Right renal cortex interstitium (tissue), 3 donors: ENCODE results near the gene PEAK1. TPM values are rescaled to one million over a fixed set of nuclear protein-coding genes. Genes with fewer than 3 reads are reported as not detected.

Source experiments
- DNase-seq, 3 donors: peaks; one replicate each; pipeline ENCODE4 v3.0.0-alpha.2; 2013; ENCODE audit warnings: low read depth in 3 of 3, low spot score in 2 of 3
- polyA plus RNA-seq, 3 donors: library from polyadenylated mRNA; unstranded; fragments of 120-200 nt; gene quantifications; one replicate each; pipeline ENCODE4 v1.2.1, GENCODE V29; 2013; ENCODE audit not compliant: insufficient read length in 3 of 3

PEAK1 gene
- 10 to 100 TPM; 25.9 to 29.8 (median 28.8) TPM for polyA plus RNA-seq

DNA sequence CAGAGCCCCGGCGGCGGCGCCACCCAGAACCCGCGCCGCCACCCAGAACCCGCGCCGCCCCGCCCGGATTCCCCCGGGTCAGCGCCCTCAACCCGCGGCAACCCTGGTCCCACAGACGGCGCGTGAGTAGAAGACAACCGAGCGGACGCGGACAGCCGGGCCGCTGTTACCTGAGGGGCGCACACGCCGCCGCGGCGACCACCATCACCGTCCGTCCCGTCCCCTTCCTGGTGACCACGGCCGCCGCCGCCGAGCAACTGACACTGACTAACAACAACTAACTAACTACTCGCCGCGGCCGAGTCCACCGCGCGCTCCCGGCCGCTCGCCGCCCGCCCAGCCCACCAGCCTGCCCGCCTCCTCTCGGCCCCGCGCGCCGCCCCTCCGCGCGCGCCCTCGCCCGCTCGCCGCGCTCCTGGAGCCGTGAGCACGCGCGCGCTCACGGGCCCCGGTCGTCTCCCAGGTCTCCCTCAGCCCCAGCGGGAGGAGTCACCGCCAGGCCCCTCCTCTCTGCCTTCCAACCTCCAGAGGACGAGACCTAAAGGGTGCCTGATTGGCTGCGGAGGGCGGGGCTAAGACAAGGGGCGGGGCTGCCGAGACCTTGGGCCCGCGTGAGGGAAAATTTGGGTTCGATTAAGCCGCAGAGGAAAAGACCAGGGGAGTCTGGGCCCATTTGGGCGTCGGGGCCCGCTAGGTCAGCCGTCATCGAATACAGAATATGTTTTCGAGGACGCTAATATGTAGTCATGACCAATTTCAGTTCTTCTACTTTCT lies at the start of gene PEAK1:
Gene PEAK1 (minus strand): TSS at position 269 of the 774 bp plus-strand sequence. CDS start 238,178 bp downstream, outside the sequence.
- peak; percentile 91 to 99 (median 98) for DNase-seq

GRCh38 chr15:77468896-77469295 lies 49.0 kb upstream of the PEAK1 start:
- DNase-seq: no peak

DNA sequence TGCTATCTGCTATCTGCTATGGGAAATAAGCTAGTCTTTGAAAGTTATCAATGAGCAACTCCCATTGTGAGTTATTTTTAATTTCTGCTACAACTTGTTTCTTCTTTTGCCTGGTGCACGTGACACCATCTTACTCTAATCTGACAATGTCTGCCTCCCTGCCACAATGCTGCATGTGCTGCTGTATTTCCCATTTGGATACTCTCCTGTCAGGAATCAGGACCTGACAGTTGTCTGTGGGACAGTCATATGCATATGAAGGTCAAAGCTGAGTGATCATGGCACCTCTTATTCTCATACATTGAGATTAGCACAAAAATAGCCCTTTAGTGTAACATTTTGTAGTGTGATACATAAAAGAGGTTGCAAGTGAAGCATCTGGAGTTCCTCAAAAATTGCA lies 46.6 kb upstream of the PEAK1 start:
- no peak for DNase-seq

DNA sequence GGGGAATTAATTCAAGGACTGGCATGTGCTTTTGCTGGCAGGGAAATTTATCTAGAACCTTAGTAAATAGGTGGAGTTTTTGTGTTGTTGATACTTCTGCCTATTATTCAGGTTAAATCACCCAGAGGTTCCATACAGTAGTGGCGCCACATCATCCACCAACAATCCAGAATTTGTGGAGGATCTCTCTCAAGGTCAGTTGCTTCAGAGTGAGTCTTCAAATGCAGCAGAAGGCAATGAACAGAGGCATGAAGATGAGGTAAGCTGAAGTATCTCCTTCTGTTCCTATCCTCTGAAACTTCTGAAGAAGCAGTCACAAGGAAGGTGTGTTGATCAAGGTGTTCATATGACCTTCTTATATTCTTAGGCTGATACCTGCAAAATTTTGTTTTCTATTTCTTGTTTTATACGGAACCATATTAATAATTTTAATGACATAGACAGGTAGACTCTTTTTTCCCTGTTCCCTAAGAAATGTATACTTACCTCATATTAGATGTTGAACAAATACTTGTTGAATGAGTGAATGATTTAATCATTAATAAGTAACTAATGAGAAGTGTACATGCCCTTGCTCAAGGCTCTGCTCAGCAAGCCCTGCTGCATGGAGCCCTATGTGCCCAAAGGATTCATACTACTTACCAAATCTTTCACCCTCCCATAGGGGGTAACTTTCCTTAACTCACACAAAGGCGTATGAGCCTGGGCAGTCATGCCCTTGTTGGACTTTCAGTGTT lies 44.4 kb upstream of the PEAK1 start:
- no peak for DNase-seq

- no peak for DNase-seq
These were observed 41.6 kb upstream of the PEAK1 start for GRCh38 chr15:77461486-77461885.

GRCh38 chr15:77459031-77459430 lies 39.1 kb upstream of the PEAK1 start:
- no peak for DNase-seq

GRCh38 chr15:77457905-77458265 lies 38.0 kb upstream of the PEAK1 start:
- DNase-seq: no peak

- no peak for DNase-seq
These were observed 37.4 kb upstream of the PEAK1 start for GRCh38 chr15:77457191-77457904.

DNA sequence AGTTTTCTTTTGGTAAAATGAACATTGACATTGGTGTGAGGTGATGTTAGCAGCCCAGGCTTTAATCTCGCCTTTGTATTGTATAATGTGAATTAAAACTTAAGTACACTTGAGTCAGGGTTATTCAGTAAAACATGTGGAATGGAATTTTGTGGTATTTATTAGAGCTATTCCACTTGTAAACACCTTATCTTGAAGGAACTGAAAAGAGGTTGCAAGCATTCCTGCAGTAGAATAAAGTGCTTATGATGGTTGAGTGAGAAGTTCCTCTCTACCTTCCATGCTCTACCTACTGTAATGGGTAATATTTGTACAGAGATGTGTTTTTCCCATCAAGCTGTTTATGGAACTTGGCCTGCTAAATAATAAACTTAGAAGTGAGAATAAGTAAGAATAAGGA lies 36.8 kb upstream of the PEAK1 start:
- no peak for DNase-seq

DNA sequence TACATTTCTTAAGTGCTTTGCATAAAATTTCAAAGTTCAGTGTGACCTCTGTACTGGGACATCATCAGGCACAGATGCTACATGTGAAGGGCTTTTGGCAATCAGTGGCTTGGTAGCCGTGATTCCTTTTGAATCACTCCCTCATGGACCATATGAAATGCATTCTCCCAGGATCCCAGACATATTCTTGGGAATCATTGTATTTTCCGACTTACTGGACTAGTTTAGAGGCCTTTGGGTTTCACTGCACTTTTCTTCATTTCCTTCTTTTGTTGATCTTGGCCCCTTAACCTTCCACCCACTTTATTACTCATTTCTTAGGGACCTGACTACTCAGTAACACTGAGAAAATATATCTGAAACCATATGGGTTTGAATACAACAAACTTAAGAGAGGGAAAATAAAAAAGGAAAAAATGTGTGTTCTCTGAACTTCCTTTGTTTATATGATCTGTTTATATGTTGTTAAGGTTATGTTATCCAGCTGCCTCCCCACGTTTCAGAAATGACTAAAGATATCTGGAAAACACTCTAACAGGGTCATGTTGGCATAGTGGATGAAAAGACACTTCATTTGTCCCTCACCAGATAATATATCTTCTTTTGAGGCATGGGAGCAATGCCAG lies 35.9 kb upstream of the PEAK1 start:
- peak; percentile 43 to 51 (median 43) for DNase-seq

- DNase-seq: no peak
These were observed 35.0 kb upstream of the PEAK1 start for GRCh38 chr15:77454951-77455350.

DNA sequence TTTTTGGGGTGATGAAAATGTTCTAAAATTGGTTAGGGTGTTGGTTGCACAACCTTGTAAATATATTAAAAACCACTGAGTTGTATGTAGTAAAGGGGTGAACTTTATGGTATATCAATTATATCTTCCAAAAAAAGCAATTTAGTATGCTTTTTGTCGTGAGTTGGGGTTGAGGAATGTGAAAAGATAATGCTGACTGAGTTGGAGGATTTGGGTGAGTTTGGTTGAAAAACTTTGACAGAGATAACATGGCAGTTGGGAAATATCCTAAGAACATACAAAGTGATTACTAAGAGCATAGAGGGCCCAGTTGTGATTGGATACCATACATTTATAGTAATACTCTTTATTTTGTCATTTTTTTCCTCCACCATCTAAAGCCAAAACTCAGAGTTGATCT lies 34.4 kb upstream of the PEAK1 start:
- no peak for DNase-seq

DNA sequence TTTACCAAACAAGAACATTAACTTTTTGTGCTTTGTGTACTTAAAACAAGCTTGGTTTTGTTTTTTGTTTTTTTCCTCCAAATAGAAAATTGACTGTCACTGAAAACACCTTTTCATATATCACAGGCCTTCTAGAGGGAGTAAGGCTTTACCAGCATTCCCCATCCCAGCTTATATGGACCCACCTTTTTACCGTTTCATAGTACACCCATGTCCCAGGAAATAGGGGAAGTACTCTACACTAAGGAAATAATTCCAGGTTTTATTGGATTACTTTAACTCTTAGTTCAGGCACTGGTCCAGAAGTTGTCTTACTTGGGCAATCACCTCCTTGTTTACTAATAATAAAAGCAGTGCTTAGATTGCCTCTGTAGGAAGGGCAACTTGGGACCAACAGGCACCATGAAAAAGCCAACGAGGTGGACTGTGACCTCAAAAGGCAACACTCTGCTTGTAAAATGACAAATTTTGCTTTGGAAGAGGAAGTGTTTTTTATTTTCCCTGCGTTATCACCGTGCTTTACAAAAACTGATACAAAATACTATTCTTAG lies 27.0 kb upstream of the PEAK1 start:
- no peak for DNase-seq

- no peak for DNase-seq
These were observed 20.6 kb upstream of the PEAK1 start for GRCh38 chr15:77440378-77440999.

GRCh38 chr15:77437264-77437663 lies 17.4 kb upstream of the PEAK1 start:
- DNase-seq: no peak

- DNase-seq: no peak
These were observed 16.9 kb upstream of the PEAK1 start for GRCh38 chr15:77436822-77437221.

DNA sequence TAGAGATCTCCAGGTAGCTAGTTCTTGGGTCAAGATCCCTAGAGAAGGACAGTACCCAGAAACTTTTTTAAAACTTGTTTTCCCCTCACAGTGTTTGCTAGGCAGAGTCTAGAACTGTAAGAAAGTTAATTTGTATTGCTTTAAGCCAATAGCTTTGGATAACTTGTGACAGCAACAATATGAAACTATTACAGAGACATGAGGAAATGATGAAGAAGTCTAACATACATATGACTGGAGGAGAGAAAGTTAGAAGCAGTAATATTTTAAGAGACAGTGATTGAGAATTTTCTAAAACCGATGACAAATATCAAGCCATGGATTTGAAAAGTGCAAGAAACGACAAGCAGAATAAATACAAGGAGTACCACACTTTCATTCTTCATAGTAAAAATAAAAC lies 10.7 kb upstream of the PEAK1 start:
- no peak for DNase-seq

GRCh38 chr15:77430213-77430612 lies 10.3 kb upstream of the PEAK1 start:
- no peak for DNase-seq

- no peak for DNase-seq
These were observed 7.0 kb upstream of the PEAK1 start for GRCh38 chr15:77426871-77427270.

GRCh38 chr15:77426377-77426776 lies 6.5 kb upstream of the PEAK1 start:
- no peak for DNase-seq
